22Rv1 (cell line): ENCODE results near the gene CPNE4.

Source experiments
- ZFX ChIP-seq: fragments of 450-650 bp; IDR thresholded peaks from 2 replicates; pipeline ENCODE4 v1.6.1; 2017; ENCODE audit warnings: antibody characterized with exemption, borderline replicate concordance
- TF ChIP-seq, protein P1 (sequence below): fragments of 450-650 bp; IDR thresholded peaks from 2 replicates; pipeline ENCODE4 v1.5.1; 2017; ENCODE audit warnings: mild to moderate bottlenecking

DNA sequence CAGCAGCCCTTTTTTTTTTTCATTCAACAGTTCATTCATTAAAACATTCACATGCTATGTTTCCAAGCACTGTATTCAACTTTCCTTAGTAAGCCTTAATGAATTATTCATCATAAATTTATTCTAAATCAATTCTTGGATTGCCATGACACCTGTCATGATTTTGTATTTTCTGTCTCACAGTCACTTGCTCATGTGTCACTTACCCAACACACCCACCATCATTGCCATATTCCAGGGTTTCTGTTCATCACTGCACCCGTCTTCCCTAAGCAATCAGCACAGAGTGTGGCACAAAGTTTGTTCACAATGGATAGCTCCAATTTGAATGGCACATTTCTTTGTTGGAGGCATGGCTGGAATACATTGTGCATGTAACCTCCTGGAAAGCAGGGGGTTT lies 27.2 kb downstream of the CPNE4 start:
- TF ChIP-seq, protein P1, sequence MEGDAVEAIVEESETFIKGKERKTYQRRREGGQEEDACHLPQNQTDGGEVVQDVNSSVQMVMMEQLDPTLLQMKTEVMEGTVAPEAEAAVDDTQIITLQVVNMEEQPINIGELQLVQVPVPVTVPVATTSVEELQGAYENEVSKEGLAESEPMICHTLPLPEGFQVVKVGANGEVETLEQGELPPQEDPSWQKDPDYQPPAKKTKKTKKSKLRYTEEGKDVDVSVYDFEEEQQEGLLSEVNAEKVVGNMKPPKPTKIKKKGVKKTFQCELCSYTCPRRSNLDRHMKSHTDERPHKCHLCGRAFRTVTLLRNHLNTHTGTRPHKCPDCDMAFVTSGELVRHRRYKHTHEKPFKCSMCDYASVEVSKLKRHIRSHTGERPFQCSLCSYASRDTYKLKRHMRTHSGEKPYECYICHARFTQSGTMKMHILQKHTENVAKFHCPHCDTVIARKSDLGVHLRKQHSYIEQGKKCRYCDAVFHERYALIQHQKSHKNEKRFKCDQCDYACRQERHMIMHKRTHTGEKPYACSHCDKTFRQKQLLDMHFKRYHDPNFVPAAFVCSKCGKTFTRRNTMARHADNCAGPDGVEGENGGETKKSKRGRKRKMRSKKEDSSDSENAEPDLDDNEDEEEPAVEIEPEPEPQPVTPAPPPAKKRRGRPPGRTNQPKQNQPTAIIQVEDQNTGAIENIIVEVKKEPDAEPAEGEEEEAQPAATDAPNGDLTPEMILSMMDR: no peak
- no peak for TF ChIP-seq ZFX
